ENCODE measurements around the gene RNF39. TPM values are rescaled to one million over a fixed set of nuclear protein-coding genes. Genes with fewer than 3 reads are reported as not detected.
"Not testable (repeated sequence)": the region's sequence is repeated elsewhere in the genome, so short reads cannot be mapped to it uniquely, and the experiment has no call there.

The RNF39 gene
- total RNA-seq, 1 experiment from 2014 or later, result not detected

GRCh38 chr6:30037182-30037788 lies 38.3 kb downstream of the RNF39 start:
- DNase-seq (ENCODE audit: low read depth, low spot score), result peak; percentile 45
- in situ Hi-C loops (cut with HindIII; ENCODE audit: low pct_unique_long_range_greater_than_20kb, low sequenced_read_pairs), result no loop called here

- no peak for DNase-seq (ENCODE audit: low read depth, low spot score)
- in situ Hi-C loops (cut with HindIII; ENCODE audit: low pct_unique_long_range_greater_than_20kb, low sequenced_read_pairs), result no loop called here
These were observed 39.8 kb downstream of the RNF39 start for GRCh38 chr6:30035784-30036183.

- DNase-seq (ENCODE audit: low read depth, low spot score), result not testable (repeated sequence)
These were observed 42.1 kb downstream of the RNF39 start for GRCh38 chr6:30033440-30033839.

GRCh38 chr6:30031381-30031780 lies 44.2 kb downstream of the RNF39 start:
- no peak for DNase-seq (ENCODE audit: low read depth, low spot score)
- in situ Hi-C loops (cut with HindIII; ENCODE audit: low pct_unique_long_range_greater_than_20kb, low sequenced_read_pairs), result no loop called here

More at GRCh38 chr6:30033440-30033839, 42.1 kb downstream of the RNF39 start:
- in situ Hi-C loops (cut with HindIII; ENCODE audit: low pct_unique_long_range_greater_than_20kb, low sequenced_read_pairs), result not testable (repeated sequence)

- DNase-seq (ENCODE audit: low read depth, low spot score), result no peak
These were observed 46.0 kb downstream of the RNF39 start for GRCh38 chr6:30029588-30029987.

DNA sequence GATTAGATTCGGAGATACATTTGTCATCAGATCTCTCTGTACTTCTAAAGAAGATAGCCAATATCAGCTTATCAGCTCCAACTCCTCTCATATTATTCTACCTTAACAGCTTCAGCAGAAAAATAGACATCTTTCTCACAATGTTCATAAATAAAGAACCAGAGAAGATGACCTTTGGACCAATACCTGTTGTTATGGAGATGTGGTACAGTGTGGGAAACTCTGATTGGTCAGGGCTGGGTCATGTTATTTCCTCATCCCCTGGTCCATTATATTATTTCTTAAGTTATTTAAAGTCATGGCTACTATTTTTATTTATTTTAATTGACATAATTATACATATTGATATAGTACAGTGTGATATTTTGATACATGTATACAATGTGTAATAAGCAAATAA lies 50.4 kb downstream of the RNF39 start:
- DNase-seq (ENCODE audit: low read depth, low spot score), result no peak
- in situ Hi-C loops (cut with HindIII; ENCODE audit: low pct_unique_long_range_greater_than_20kb, low sequenced_read_pairs), result no loop called here

More at GRCh38 chr6:30029588-30029987, 46.0 kb downstream of the RNF39 start:
- in situ Hi-C loops (cut with HindIII; ENCODE audit: low pct_unique_long_range_greater_than_20kb, low sequenced_read_pairs), result no loop called here

GRCh38 chr6:30022712-30023111 lies 52.9 kb downstream of the RNF39 start:
- DNase-seq (ENCODE audit: low read depth, low spot score); in situ Hi-C loops (cut with HindIII; ENCODE audit: low pct_unique_long_range_greater_than_20kb, low sequenced_read_pairs): not testable (repeated sequence)

DNA sequence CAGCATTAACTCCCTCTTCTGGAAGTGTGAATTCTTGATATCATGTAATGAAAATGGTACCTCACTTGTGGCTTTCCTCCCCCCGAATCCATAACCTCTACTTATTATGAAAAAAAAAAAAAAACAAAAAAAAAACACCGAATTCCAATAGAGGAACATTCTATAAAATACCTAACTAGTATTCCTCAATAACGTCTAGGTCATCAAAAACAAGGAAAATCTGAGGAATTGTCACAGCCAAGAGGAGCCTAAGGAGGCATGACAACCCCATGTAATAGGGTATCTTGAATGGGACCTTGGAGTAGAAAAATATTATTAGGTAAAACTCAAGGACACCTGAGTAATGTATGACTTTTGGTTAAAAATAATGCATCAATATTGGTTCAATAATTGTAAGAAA lies 53.4 kb downstream of the RNF39 start:
- DNase-seq (ENCODE audit: low read depth, low spot score), result no peak
- in situ Hi-C loops (cut with HindIII; ENCODE audit: low pct_unique_long_range_greater_than_20kb, low sequenced_read_pairs), result no loop called here

DNA sequence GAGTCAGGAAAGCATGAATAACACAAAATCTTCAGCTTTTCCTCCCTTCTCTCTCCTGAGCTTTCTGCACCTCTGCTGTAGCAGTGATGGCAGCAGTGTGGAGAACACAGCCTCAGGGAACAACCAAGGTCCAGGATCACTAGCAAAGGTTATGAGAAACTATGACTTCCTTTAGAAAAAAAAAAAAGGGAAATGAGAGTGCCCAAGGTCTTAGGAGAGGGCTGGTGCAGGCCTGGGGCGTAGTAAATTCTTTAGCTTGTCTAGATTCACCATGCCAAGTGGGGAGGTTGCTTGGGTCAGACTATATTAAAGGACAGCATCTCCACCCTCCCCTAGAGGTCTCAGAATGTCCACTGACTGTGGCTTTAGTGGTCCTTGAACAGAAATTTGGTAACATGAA lies 54.9 kb downstream of the RNF39 start:
- in situ Hi-C loops (cut with HindIII; ENCODE audit: low pct_unique_long_range_greater_than_20kb, low sequenced_read_pairs), result no loop called here
- no peak for DNase-seq (ENCODE audit: low read depth, low spot score)

Small RNAs within 50 kb of the gene (small RNA-seq; reads per million reads assigned to genes)
- gene RF02218 (0 reads per million in 2 experiments), gene RF02219 (0 reads per million in 2 experiments), gene RF02220 (0 reads per million in 2 experiments)

Other genes starting within 250 kb of the RNF39 start
- gene HLA-G, start 247.9 kb downstream of the RNF39 start, total RNA-seq (2014; rRNA removed; shearing (Covaris generic)), result 0.32 and 0.37 TPM in 2 replicates
- gene HLA-A, start 133.2 kb downstream of the RNF39 start, total RNA-seq (2014; rRNA removed; shearing (Covaris generic)), result 451 and 474 TPM in 2 replicates
- 27.9 and 32.4 TPM in 2 replicates for gene POLR1H, start 14.5 kb downstream of the RNF39 start, total RNA-seq (2014; rRNA removed; shearing (Covaris generic))
- 51.5 and 51.6 TPM in 2 replicates for gene PPP1R11, start 8.6 kb downstream of the RNF39 start, total RNA-seq (2014; rRNA removed; shearing (Covaris generic))
- gene TRIM31, start 37.3 kb upstream of the RNF39 start, total RNA-seq (2014; rRNA removed; shearing (Covaris generic)), result not detected in 2 replicates
- not detected in 2 replicates for gene TRIM40, start 60.4 kb upstream of the RNF39 start, total RNA-seq (2014; rRNA removed; shearing (Covaris generic))
- gene TRIM10, start 85.4 kb upstream of the RNF39 start, total RNA-seq (2014; rRNA removed; shearing (Covaris generic)), result not detected in 2 replicates
- gene TRIM15, start 87.8 kb upstream of the RNF39 start, total RNA-seq (2014; rRNA removed; shearing (Covaris generic)), result not detected in 2 replicates
- 24.7 and 25.0 TPM in 2 replicates for gene TRIM26, start 137.6 kb upstream of the RNF39 start, total RNA-seq (2014; rRNA removed; shearing (Covaris generic))

Data from SK-MEL-5 (cell line).